Chondrocyte (in vitro differentiated cells): ENCODE measurements around the gene CALM3. TPM values are rescaled to one million over a fixed set of nuclear protein-coding genes. Genes with fewer than 3 reads are reported as not detected.

Experiments
- DNase-seq: peaks from one replicate; pipeline ENCODE4 v3.0.0; 2021; ENCODE audit warnings: mixed read lengths, low spot score
- H3K27ac Mint-ChIP-seq: one replicate; pipeline ENCODE4 v1.8.0; 2021; ENCODE audit warnings: mild to moderate bottlenecking, moderate library complexity, mixed read lengths; ENCODE audit not compliant: unreplicated experiment
- H3K27me3 Mint-ChIP-seq: 2 replicates; pipeline ENCODE4 v1.8.0; 2021; ENCODE audit warnings: low read depth, mixed read lengths
- H3K36me3 Mint-ChIP-seq: 2 replicates; pipeline ENCODE4 v1.8.0; 2021; ENCODE audit warnings: low read depth, mixed read lengths
- H3K4me1 Mint-ChIP-seq: 2 replicates; pipeline ENCODE4 v1.8.0; 2021; ENCODE audit warnings: low read depth, mild to moderate bottlenecking, mixed read lengths
- H3K4me3 Mint-ChIP-seq: one replicate; pipeline ENCODE4 v1.8.0; 2021; ENCODE audit warnings: mild to moderate bottlenecking, moderate library complexity, mixed read lengths; ENCODE audit not compliant: unreplicated experiment
- H3K9me3 Mint-ChIP-seq: 2 replicates; pipeline ENCODE4 v1.8.0; 2021; ENCODE audit warnings: low read depth, mixed read lengths
- total RNA-seq: library from RNA; stranded (reverse); gene quantifications from 3 replicates; pipeline ENCODE4 v1.2.1, GENCODE V29; 2021
- TF ChIP-seq, protein P1 (sequence below): fragments of 200-600 bp; sonication (generic); IDR thresholded peaks from 2 replicates; pipeline ENCODE4 v1.5.0; 2021; ENCODE audit warnings: antibody characterized with exemption, mild to moderate bottlenecking, moderate library complexity

Gene CALM3
- total RNA-seq, 1 donor from 2014 or later = 144 TPM

DNA sequence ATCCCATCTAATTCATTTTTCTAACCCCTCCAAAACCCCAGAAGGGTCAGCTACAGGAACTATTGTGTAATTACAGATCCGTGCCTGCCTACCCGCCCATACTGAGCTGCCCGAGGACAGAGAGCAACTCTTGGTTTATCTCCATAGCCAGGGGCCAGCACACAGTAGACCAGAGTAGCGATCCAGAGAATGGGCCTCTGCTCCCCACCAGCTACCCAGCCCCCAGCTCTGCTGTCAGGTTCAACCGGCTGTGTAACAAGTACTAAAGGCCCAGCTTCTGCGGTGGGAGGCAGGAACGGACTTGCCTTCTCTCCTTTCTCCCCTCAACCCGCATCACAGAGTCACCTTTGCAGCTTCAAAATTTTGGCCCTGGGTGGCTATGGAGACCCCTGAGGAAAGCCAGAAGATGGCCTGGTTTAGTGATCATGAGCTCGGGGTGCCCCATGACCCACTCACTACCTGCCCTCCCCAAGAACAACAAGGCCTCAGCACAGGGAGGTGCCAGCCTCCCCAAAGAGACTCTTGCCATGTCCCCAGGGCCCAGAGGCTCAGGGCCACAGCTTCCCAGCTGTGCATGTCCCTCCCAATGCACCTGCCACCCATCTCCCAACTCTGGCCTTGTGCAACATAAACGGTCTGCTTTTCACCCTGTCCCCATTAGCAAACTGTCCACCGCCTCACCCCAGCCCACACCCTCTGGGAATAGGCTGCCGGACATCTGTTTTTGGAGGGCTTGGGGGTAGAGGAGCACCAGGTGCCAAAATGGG is 5.7 kb downstream of the CALM3 start:
- no peaks in the 10 kb centered on the region for H3K9me3 Mint-ChIP-seq
- H3K27ac Mint-ChIP-seq = no peak overlapping the region
- TF ChIP-seq, protein P1, sequence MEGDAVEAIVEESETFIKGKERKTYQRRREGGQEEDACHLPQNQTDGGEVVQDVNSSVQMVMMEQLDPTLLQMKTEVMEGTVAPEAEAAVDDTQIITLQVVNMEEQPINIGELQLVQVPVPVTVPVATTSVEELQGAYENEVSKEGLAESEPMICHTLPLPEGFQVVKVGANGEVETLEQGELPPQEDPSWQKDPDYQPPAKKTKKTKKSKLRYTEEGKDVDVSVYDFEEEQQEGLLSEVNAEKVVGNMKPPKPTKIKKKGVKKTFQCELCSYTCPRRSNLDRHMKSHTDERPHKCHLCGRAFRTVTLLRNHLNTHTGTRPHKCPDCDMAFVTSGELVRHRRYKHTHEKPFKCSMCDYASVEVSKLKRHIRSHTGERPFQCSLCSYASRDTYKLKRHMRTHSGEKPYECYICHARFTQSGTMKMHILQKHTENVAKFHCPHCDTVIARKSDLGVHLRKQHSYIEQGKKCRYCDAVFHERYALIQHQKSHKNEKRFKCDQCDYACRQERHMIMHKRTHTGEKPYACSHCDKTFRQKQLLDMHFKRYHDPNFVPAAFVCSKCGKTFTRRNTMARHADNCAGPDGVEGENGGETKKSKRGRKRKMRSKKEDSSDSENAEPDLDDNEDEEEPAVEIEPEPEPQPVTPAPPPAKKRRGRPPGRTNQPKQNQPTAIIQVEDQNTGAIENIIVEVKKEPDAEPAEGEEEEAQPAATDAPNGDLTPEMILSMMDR = no peak
- peaks cover 28% of the 10 kb centered on the region for H3K36me3 Mint-ChIP-seq
- peaks cover 30% of the 10 kb centered on the region for H3K4me1 Mint-ChIP-seq
- no peak overlapping the region for H3K4me3 Mint-ChIP-seq
- no peaks in the 10 kb centered on the region for H3K27me3 Mint-ChIP-seq
- DNase-seq = peak; percentile 41

DNA sequence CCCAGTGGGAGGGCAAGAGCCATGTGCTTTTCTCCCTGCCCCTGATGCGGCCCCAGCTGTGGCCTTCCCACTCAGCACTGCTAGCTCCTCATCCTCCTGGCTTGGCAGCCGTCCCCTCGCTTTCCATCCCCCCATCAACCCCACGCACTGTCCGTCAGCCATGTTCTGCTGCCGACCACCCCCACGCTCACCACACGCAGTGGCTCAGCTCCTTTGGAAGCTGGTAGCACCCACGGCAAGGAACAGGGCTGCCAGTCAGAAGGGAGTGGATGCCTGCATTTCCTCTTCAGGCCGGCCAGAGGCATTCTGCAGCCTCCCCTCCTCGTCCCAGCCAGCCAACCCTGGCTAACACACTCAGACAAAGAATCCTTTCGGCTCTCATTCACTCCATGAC is 6.3 kb downstream of the CALM3 start:
- no peak overlapping the region for H3K4me3 Mint-ChIP-seq
- no peaks in the 10 kb centered on the region for H3K27me3 Mint-ChIP-seq
- TF ChIP-seq, protein P1 = no peak
- peaks cover 28% of the 10 kb centered on the region for H3K36me3 Mint-ChIP-seq
- DNase-seq = peak; percentile 68
- H3K27ac Mint-ChIP-seq = no peak overlapping the region
- H3K4me1 Mint-ChIP-seq = peaks cover 25% of the 10 kb centered on the region
- no peaks in the 10 kb centered on the region for H3K9me3 Mint-ChIP-seq

DNA sequence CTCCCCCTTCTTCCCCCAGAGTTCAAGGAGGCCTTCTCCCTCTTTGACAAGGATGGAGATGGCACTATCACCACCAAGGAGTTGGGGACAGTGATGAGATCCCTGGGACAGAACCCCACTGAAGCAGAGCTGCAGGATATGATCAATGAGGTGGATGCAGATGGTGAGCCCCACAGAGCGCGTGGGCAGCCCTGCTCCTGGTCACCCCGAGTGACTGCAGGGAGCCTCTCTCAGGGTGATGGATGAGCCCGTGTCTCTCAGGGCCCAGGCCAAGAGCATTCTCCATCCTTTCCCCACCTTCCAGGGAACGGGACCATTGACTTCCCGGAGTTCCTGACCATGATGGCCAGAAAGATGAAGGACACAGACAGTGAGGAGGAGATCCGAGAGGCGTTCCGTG is 7.0 kb downstream of the CALM3 start:
- Mint-ChIP-seq H3K27me3 (no peaks in the 10 kb centered on the region), H3K4me1 (peaks cover 17% of the 10 kb centered on the region), H3K4me3 (no peak overlapping the region), H3K9me3 (no peaks in the 10 kb centered on the region), H3K27ac (no peak overlapping the region), H3K36me3 (peaks cover 28% of the 10 kb centered on the region)
- TF ChIP-seq, protein P1 = no peak
- DNase-seq = no peak

DNA sequence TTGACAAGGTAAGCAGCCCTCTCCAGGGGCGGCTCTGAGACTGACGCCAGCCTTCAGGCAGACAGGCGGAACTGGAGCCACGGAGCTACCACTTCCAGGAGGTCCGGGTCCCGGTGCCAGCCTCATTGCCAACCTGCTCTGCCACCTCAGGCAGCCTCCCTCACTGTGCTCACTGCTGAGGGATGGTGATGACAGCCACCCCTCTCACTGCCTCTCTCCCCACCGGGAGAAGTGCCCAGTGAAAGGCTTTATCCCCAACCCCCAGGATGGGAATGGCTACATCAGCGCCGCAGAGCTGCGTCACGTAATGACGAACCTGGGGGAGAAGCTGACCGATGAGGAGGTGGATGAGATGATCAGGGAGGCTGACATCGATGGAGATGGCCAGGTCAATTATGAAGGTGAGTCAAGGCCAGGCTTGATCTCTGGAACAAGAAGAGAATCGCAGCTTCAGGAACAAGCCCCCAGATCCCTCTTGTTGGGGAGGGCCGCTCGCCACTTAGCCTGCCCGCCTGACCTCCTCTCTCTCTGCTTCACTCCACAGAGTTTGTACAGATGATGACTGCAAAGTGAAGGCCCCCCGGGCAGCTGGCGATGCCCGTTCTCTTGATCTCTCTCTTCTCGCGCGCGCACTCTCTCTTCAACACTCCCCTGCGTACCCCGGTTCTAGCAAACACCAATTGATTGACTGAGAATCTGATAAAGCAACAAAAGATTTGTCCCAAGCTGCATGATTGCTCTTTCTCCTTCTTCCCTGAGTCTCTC is 7.6 kb downstream of the CALM3 start:
- no peaks in the 10 kb centered on the region for H3K9me3 Mint-ChIP-seq
- H3K36me3 Mint-ChIP-seq = peaks cover 28% of the 10 kb centered on the region
- no peak overlapping the region for H3K27ac Mint-ChIP-seq
- H3K4me1 Mint-ChIP-seq = peaks cover 11% of the 10 kb centered on the region
- H3K4me3 Mint-ChIP-seq = no peak overlapping the region
- TF ChIP-seq, protein P1 = no peak
- DNase-seq = peak; percentile 77
- no peaks in the 10 kb centered on the region for H3K27me3 Mint-ChIP-seq

DNA sequence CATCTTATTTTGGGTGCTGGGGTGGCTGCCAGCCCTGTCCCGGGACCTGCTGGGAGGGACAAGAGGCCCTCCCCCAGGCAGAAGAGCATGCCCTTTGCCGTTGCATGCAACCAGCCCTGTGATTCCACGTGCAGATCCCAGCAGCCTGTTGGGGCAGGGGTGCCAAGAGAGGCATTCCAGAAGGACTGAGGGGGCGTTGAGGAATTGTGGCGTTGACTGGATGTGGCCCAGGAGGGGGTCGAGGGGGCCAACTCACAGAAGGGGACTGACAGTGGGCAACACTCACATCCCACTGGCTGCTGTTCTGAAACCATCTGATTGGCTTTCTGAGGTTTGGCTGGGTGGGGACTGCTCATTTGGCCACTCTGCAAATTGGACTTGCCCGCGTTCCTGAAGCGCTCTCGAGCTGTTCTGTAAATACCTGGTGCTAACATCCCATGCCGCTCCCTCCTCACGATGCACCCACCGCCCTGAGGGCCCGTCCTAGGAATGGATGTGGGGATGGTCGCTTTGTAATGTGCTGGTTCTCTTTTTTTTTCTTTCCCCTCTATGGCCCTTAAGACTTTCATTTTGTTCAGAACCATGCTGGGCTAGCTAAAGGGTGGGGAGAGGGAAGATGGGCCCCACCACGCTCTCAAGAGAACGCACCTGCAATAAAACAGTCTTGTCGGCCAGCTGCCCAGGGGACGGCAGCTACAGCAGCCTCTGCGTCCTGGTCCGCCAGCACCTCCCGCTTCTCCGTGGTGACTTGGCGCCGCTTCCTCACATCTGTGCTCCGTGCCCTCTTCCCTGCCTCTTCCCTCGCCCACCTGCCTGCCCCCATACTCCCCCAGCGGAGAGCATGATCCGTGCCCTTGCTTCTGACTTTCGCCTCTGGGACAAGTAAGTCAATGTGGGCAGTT is 8.6 kb downstream of the CALM3 start:
- TF ChIP-seq, protein P1 = no peak
- Mint-ChIP-seq H3K4me3 (no peak overlapping the region), H3K4me1 (peaks cover 10% of the 10 kb centered on the region), H3K36me3 (peaks cover 28% of the 10 kb centered on the region), H3K27me3 (no peaks in the 10 kb centered on the region), H3K9me3 (no peaks in the 10 kb centered on the region), H3K27ac (no peak overlapping the region)
- peak; percentile 67 for DNase-seq
